RWPE2 (cell line): ENCODE data around the gene UGT3A1.

Source experiments
- ATAC-seq: fragments of 200-7000 bp; cut with Tn5 transposase; 3 replicates; pipeline ENCODE4 v1.9.1; 2021; ENCODE audit warnings: low read depth
- DNase-seq: peaks from one replicate; pipeline ENCODE4 v3.0.0-alpha.2; 2020; ENCODE audit warnings: low spot score
- H3K27ac ChIP-seq: fragments of 450-650 bp; 2 replicates; pipeline ENCODE4 v1.5.1; 2017; ENCODE audit warnings: mild to moderate bottlenecking; ENCODE audit not compliant: poor library complexity, severe bottlenecking
- H3K27me3 ChIP-seq: fragments of 250-450 bp; sonication (Bioruptor Pico); 2 replicates; pipeline ENCODE4 v1.5.1; 2021; ENCODE audit warnings: mild to moderate bottlenecking, moderate library complexity; ENCODE audit not compliant: insufficient read depth, poor library complexity, severe bottlenecking
- H3K36me3 ChIP-seq: fragments of 250-450 bp; sonication (Bioruptor Pico); 2 replicates; pipeline ENCODE4 v1.5.1; 2020; ENCODE audit warnings: low read depth, mild to moderate bottlenecking, moderate library complexity
- H3K4me1 ChIP-seq: fragments of 250-450 bp; sonication (Bioruptor Pico); 2 replicates; pipeline ENCODE4 v1.5.1; 2021; ENCODE audit warnings: mild to moderate bottlenecking, moderate library complexity; ENCODE audit not compliant: insufficient read depth, poor library complexity, severe bottlenecking
- H3K4me3 ChIP-seq: fragments of 250-450 bp; sonication (Bioruptor Pico); 2 replicates; pipeline ENCODE4 v1.5.1; 2021; ENCODE audit warnings: mild to moderate bottlenecking, moderate library complexity; ENCODE audit not compliant: severe bottlenecking
- H3K9me3 ChIP-seq: fragments of 250-450 bp; sonication (Bioruptor Pico); 2 replicates; pipeline ENCODE4 v1.5.1; 2021; ENCODE audit warnings: mild to moderate bottlenecking, moderate library complexity; ENCODE audit not compliant: severe bottlenecking
- CTCF ChIP-seq: fragments of 450-650 bp; IDR thresholded peaks from one replicate; pipeline ENCODE4 v1.5.1; 2017; ENCODE audit warnings: mild to moderate bottlenecking, moderate library complexity; ENCODE audit not compliant: poor library complexity, severe bottlenecking

Gene UGT3A1

GRCh38 chr5:35971878-35972210 is 19.3 kb downstream of the UGT3A1 start:
- no peaks in the 10 kb centered on the region for H3K36me3 ChIP-seq
- no peak for TF ChIP-seq CTCF
- H3K9me3 ChIP-seq = peaks cover under 1% of the 10 kb centered on the region
- no peak overlapping the region for H3K4me3 ChIP-seq
- DNase-seq (no peak), ATAC-seq (no peak)
- peaks cover 3% of the 10 kb centered on the region for H3K27me3 ChIP-seq
- no peak overlapping the region for H3K27ac ChIP-seq
- H3K4me1 ChIP-seq = no peaks in the 10 kb centered on the region

- no peak for TF ChIP-seq CTCF
- peaks cover 1% of the 10 kb centered on the region for H3K9me3 ChIP-seq
- H3K4me3 ChIP-seq = no peak overlapping the region
- peaks cover 3% of the 10 kb centered on the region for H3K27me3 ChIP-seq
- H3K27ac ChIP-seq = no peak overlapping the region
- H3K36me3 ChIP-seq = no peaks in the 10 kb centered on the region
- no peaks in the 10 kb centered on the region for H3K4me1 ChIP-seq
- DNase-seq = no peak
- ATAC-seq = no peak
Measured at GRCh38 chr5:35971186-35971877, 19.9 kb downstream of the UGT3A1 start.

DNA sequence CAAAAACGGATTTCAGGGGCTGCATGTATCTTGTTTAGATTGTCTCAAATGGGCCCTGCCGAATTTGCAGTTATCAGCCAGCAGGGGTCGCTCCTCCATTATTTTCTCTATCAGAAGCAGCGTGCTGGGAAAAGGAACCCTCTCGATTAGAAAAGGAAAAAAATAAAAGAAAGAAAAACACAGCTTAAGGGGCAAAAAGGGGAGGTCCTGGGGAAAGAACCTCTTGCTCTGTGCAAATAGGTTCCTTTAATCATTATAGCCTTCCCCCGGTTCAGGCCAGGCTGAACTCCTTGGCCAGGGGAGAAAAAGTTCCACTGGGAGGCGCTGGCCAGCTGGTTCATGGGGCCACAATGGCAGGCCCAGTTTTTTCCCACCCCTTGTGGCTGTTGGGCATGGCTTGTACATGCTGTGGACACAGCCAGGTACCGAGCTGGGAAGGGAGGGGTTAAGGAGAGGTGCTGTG is 27.8 kb downstream of the UGT3A1 start:
- Histone ChIP-seq H3K27ac (no peak overlapping the region), H3K9me3 (peaks cover 1% of the 10 kb centered on the region), H3K4me3 (no peak overlapping the region), H3K4me1 (no peaks in the 10 kb centered on the region), H3K27me3 (peaks cover 2% of the 10 kb centered on the region), H3K36me3 (no peaks in the 10 kb centered on the region)
- TF ChIP-seq CTCF = peak; percentile 54
- DNase-seq = no peak
- no peak for ATAC-seq

DNA sequence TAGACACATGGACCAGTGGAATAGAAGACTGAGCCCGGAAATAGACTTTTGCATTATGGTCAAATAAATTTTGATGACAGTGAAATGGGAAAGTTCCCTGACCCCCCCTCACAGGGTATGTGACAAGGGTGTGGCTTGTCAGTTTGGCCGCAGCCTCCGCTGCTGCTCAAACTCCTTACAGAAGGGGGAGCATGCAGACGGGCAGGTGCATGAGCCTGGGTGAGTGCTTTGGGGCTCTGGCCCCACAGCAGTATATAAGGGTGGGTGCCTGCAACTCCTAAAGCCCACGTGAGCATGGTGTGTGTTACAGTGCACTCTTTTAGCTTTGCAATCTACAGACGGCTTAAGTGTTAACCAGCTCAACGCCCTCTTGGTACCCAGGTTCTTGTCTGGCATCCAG is 30.9 kb downstream of the UGT3A1 start:
- no peak overlapping the region for H3K27ac ChIP-seq
- no peaks in the 10 kb centered on the region for H3K4me1 ChIP-seq
- no peak for ATAC-seq
- DNase-seq = no peak
- no peak for TF ChIP-seq CTCF
- H3K36me3 ChIP-seq = no peaks in the 10 kb centered on the region
- no peaks in the 10 kb centered on the region for H3K9me3 ChIP-seq
- H3K4me3 ChIP-seq = no peak overlapping the region
- H3K27me3 ChIP-seq = peaks cover 2% of the 10 kb centered on the region

DNA sequence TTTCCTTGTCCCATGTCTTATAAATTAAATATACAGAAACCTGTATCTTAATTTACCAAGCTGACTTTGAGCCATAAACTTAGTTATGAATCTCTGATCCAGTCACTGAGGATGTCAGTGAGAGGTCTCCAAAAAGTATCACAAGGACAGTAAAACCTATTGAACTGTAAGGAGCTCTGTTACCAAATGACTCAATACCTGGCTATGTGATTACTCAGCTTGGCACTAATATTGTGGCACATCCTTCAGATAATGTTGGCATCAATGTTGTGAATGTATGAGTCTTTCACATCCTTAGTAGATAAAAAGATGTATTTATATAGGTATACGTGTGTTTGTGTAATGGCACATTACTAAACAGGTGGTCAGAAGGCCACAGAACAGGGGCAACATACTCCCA is 34.8 kb downstream of the UGT3A1 start:
- H3K4me1 ChIP-seq = no peaks in the 10 kb centered on the region
- ATAC-seq = peak; percentile 84
- no peak for DNase-seq
- no peaks in the 10 kb centered on the region for H3K9me3 ChIP-seq
- no peak for TF ChIP-seq CTCF
- peaks cover 17% of the 10 kb centered on the region for H3K27me3 ChIP-seq
- H3K27ac ChIP-seq = no peak overlapping the region
- no peaks in the 10 kb centered on the region for H3K36me3 ChIP-seq
- H3K4me3 ChIP-seq = no peak overlapping the region
